NCI-H2171 treated with DMSO at 0.1 percent for 48 hours (cell line): ENCODE results near the gene ZNF263.

Source experiments
- DNase-seq: peaks from one replicate; lab custom pipeline; 2025; lab: John Stamatoyannopoulos, UW

ZNF263 gene

DNA sequence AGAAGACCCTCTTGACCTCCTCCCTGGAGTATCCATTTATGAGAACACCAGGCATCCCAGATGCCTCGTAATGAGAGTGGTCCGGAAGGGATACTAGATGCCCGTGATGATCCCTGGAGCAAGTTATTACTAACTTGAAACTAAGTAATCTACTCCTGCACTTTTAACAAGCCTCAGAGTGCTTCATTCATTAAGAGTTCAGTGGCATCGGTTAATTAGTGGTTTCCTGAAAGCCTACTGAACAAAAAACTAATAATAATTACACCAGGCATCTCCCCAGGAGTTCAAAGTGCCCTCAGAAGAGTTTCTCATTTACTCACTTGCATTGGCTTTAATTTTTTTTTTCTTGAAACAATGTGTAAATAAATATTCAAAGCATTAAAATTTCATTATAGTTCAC, 44.2 kb downstream of the ZNF263 start:
- DNase-seq: no peak

DNA sequence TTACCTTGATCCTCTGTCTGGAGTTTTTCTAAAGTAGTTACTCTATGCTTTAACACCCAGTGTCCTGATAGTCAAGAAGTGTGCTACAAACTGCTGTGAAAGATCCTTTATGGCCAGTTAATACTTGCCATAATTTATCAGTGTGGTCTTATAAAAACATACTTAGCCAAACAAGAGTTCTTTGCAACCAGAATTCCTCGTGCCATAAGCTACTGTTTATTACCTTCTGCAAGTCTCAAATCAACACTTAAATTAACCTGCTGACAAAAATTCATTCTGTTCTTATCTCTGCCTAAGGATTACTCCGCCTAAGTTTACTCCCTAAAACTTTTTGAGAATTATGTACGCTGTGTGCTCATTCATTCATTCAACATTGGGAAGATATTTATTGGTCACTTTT, 44.8 kb downstream of the ZNF263 start:
- no peak for DNase-seq

DNA sequence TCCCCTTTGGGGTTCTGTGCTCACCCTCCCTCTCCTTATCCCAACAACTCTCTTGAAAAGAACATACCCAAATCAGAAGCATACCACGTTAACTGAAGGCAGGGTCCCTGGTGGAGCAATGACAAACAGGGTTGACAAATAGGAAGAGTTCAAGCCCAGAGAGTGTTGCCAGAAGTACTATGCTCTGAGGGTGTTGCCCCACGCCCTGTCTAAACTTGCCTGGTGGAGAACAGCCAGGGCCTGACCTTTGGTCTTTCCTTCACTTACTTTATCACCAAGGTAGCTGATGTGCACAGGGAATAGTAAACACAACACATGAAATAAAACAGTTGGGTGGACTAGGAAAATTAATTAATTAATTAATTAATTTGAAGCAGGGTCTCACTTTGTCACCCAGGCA, 45.4 kb downstream of the ZNF263 start:
- DNase-seq: no peak
